IMR-90 (cell line): ENCODE data around the gene CDH23.

Experiments
- CEBPB ChIP-seq: IDR thresholded peaks from 2 replicates; pipeline ENCODE4 v1.6.1; 2012; ENCODE audit warnings: low read depth, low read length, improper control_type of control experiment
- CHD1 ChIP-seq: IDR thresholded peaks from 2 replicates; pipeline ENCODE4 v1.6.1; 2012; ENCODE audit warnings: low read depth, low read length, improper control_type of control experiment
- MAZ ChIP-seq: IDR thresholded peaks from 2 replicates; pipeline ENCODE4 v1.6.1; 2012; ENCODE audit warnings: low read depth, mild to moderate bottlenecking, low read length, improper control_type of control experiment, moderate library complexity, borderline replicate concordance
- POLR2A ChIP-seq: IDR thresholded peaks from 2 replicates; pipeline ENCODE4 v1.6.1; 2012; ENCODE audit warnings: mild to moderate bottlenecking, low read depth, low read length
- RAD21 ChIP-seq: IDR thresholded peaks from 2 replicates; pipeline ENCODE4 v1.6.1; 2012; ENCODE audit warnings: low read length, improper control_type of control experiment
- RCOR1 ChIP-seq: IDR thresholded peaks from 2 replicates; pipeline ENCODE4 v1.6.1; 2012; ENCODE audit warnings: mild to moderate bottlenecking, low read length, improper control_type of control experiment; ENCODE audit not compliant: insufficient replicate concordance
- RFX5 ChIP-seq: IDR thresholded peaks from 2 replicates; pipeline ENCODE4 v1.8.0; 2012; ENCODE audit warnings: low read depth, mild to moderate bottlenecking, low read length, moderate library complexity
- SMC3 ChIP-seq: fragments of 150-350 bp; IDR thresholded peaks from 2 replicates; pipeline ENCODE4 v1.6.1; 2016; ENCODE audit warnings: low read depth, mild to moderate bottlenecking, antibody characterized with exemption, low read length, moderate library complexity
- TF ChIP-seq, protein P1 (sequence below): conservative IDR thresholded peaks from 2 replicates; pipeline ENCODE4 v1.5.1; 2012; ENCODE audit warnings: mild to moderate bottlenecking, low read depth, low read length, improper control_type of control experiment

DNA sequence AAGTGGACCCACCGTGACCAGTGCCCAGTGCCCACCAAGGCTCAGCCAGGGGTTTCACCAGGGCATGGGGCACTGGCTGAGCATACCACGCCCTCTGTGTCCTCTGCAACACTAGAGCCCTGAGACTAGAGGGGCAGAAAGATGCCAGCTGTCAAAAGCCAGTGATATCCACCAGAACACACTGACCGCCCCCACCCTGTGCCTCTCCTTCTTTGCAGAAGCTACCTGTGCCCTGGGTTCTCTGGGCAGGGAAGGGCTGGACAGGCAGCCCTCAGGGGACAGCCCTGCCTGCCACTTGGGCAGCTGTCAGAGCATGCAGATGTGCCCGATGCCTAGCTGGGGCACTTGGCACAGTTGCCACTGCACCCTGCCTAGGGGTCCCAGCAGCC is 376.1 kb downstream of the CDH23 start:
- TF ChIP-seq POLR2A = no peak
- TF ChIP-seq, protein P1, sequence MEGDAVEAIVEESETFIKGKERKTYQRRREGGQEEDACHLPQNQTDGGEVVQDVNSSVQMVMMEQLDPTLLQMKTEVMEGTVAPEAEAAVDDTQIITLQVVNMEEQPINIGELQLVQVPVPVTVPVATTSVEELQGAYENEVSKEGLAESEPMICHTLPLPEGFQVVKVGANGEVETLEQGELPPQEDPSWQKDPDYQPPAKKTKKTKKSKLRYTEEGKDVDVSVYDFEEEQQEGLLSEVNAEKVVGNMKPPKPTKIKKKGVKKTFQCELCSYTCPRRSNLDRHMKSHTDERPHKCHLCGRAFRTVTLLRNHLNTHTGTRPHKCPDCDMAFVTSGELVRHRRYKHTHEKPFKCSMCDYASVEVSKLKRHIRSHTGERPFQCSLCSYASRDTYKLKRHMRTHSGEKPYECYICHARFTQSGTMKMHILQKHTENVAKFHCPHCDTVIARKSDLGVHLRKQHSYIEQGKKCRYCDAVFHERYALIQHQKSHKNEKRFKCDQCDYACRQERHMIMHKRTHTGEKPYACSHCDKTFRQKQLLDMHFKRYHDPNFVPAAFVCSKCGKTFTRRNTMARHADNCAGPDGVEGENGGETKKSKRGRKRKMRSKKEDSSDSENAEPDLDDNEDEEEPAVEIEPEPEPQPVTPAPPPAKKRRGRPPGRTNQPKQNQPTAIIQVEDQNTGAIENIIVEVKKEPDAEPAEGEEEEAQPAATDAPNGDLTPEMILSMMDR = no peak
- TF ChIP-seq RAD21 = no peak
- TF ChIP-seq RFX5 = no peak
- no peak for TF ChIP-seq CEBPB
- no peak for TF ChIP-seq SMC3
- TF ChIP-seq RCOR1 = no peak
- TF ChIP-seq MAZ = no peak
- no peak for TF ChIP-seq CHD1
